Cardiac septum (tissue), 1 donor: Measurements from ENCODE around the gene SFXN4. TPM values are rescaled to one million over a fixed set of nuclear protein-coding genes. Genes with fewer than 3 reads are reported as not detected.
A peak's percentile ranks its signal among the peaks of the same experiment; 100 is the strongest.
"Not testable (repeated sequence)": the region's sequence is repeated elsewhere in the genome, so short reads cannot be mapped to it uniquely, and the experiment has no call there.

Source experiments
- DNase-seq: peaks from one replicate; pipeline ENCODE4 v3.0.0-alpha.2; 2020; ENCODE audit warnings: low spot score
- intact Hi-C: fragments of 100-400 bp; cut with DNase I; formaldehyde crosslinking; loops from one replicate; pipeline ENCODE4 v1.14.0; 2022
- total RNA-seq: library from RNA; stranded (reverse); fragmentation: NEBNext Ultra II Directional; extraction: Animal tissue kit (Norgen Biotek cat#: 25700); gene quantifications from one replicate; pipeline ENCODE4 v1.2.1, GENCODE V29; 2021
- donor health status: DM: no; HTN: no; CAD: no.

Gene SFXN4
- total RNA-seq, 1 donor from 2014 or later: 44.0 TPM

- intact Hi-C loops: no loop called here
- no peak for DNase-seq
Observed at GRCh38 chr10:119118231-119118630, 47.3 kb downstream of the SFXN4 start.

DNA sequence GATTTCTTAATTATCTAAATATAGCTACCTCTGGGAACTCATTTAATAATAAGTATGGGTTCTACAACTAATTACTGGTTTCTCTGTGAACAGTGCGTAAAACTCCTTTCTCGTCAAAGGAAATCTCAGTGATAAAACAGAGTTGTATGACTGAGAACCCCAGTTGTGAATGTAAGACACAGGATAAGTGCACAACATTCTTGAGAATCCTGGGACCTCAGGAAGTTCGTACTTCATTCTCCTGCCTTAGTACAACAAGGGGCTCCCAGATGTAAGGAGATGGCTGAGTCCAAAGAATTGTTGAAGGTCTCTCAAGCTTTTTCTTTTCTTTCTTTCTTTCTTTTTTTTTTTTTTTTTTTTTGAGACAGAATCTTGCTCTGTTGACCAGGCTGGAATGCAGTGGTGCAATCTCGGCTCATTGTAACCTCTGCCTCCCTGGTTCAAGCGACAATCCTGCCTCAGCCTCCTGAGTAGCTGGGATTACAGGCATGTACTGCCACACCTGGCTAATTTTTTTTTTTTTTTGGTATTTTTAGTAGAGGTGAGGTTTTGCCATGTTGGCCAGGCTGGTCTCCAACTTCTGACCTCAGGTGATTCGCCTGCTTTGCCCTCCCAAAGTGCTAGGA, 49.1 kb downstream of the SFXN4 start:
- intact Hi-C loops: no loop called here
- DNase-seq: no peak

- no peak for DNase-seq
- intact Hi-C loops: no loop called here
Observed at GRCh38 chr10:119115926-119116325, 49.6 kb downstream of the SFXN4 start.

DNA sequence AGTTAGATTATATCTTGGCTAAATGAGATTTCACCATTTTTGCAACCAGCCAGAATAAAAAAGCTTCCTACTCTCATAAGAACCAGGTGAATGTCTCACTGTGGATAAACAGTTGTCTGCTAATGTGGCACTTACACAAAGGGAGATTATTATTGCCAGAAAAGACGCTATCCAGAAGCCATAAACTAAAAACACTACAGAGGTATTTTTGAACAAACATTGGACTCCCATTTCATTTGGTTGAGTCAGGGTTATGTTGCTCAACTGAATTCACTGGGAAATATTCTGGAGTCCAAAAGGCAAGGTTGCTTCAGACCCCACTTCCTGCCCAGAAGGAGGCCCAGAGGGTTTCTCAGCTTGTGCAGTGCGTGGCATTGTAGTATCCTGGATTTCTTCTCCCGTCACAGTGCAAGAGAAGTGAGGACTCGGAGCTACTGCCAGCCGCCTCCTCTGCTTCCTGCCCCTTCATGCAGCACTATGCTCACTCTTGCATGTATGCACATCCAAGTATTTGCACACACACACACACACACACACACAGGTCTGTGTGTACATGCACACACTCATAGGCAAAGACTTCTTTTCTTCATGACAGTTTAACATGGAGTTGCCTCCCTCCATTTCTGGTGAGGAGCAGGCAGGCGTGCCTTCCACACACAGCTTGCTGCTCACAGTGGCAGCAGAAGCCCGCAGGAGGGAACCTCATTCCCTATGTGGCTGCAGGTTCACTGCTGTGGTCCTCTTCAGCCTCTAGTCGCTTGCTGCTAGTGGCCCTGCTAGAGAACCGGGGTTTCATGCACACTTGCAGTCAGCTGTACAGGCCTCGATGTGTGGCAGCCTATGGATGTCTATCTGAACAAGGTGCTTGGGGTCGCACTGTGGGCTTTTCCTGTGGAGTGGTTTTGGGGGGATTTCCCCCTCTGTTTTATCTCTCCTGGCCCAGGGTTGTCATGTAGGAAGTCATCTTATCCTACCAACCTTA, 51.5 kb downstream of the SFXN4 start:
- intact Hi-C loops: no loop called here
- no peak for DNase-seq

GRCh38 chr10:119112056-119112455, 53.5 kb downstream of the SFXN4 start:
- no peak for DNase-seq
- intact Hi-C loops: no loop called here

GRCh38 chr10:119107771-119108170, 57.7 kb downstream of the SFXN4 start:
- DNase-seq, intact Hi-C loops: not testable (repeated sequence)

DNA sequence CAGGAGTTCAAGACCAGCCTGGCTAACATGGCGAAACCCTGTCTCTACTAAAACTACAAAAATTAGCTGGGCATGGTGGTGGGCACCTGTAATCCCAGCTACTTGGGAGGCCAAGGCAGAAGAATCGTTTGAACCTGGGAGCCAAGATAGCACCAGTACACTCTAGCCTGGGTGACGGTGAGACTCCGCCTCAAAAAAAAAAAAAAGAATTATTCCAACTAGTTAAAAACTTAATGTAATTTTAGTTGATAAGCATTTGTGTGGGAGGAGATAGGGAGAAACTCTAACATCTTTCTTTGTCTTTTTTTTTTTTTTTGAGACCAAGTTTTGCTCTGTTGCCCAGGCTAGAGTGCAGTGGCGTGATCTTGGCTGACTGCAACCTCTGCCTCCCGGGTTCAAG, 58.4 kb downstream of the SFXN4 start:
- DNase-seq, intact Hi-C loops: not testable (repeated sequence)

DNA sequence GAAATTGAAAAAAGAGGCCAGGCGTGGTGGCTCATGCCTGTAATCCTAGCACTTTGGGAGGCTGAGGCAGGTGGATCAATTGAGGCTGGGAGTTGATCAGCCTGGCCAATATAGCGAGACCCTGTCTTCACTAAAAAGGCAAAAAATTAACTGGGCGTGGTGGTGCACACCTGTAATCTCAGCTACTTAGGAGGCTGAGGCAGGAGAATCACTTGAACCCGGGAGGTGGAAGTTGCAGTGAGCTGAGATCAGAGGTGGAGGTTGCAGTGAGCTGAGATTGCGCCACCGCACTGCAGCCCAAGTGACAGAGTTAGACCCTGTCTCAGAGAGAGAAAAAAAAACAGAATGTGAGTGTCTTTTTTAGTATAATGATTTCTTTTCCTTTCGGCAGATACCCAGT, 59.6 kb downstream of the SFXN4 start:
- intact Hi-C loops: loop anchor here (2.0 kb wide), 1 partner anchor 25 kb away; the partner anchor contains the start of gene EIF3A
- DNase-seq: not testable (repeated sequence)

- no peak for DNase-seq
- intact Hi-C loops: loop anchor here (2.0 kb wide), 1 partner anchor 24 kb away; the partner anchor contains the start of gene EIF3A
Observed at GRCh38 chr10:119105155-119105554, 60.4 kb downstream of the SFXN4 start.

GRCh38 chr10:119104654-119105015, 60.9 kb downstream of the SFXN4 start:
- DNase-seq: no peak

DNA sequence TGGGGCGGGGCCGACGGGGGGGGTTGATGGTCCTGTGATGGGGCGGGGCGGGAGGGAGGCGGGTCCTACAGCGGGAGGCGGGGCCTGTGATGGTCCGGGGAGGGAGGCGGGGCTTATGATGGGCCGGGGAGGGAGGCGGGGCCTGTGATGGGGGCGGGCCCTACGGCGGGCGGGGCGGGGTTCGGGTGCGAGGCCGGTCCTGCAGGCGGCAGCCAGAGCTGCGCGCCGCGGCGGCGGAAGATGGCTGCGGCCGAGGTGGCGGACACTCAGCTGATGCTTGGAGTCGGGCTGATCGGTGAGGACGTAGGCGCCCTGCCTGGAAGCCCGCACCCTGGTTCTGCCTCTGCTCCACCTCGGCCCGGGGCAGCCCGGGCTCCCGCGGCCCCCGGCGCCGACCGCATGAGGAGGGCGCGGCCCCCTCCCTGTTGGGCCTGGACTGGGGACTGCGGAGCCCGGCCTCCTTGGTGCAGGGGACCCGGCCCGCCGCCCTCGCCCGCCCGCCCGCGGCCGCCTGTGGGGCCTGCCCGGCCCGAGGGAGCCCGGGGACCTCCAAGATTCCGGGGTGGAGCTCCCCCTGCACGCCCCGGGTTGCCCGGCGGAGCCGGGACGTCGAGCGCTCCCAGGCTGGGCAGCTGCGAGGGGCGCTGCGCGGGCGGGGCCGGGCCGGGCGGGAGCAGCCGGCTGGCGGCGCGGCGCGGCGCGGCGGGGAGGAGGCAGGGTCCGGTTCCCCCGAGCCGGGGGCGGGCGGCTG, 61.4 kb downstream of the SFXN4 start, which contains the start of gene DENND10:
DENND10 (plus strand) TSS at position 211 of the 751 bp plus-strand sequence; CDS start at position 241, 30 bp downstream.
- intact Hi-C loops: loop anchor here (2.0 kb wide), 1 partner anchor 23 kb away; the partner anchor contains the start of gene EIF3A
- DNase-seq: peak; percentile 96

More at GRCh38 chr10:119104654-119105015, 60.9 kb downstream of the SFXN4 start:
- intact Hi-C loops: loop anchor here (2.0 kb wide), 1 partner anchor 24 kb away; the partner anchor contains the start of gene EIF3A

GRCh38 chr10:119103241-119103902, 62.1 kb downstream of the SFXN4 start:
- intact Hi-C loops: no loop called here
- DNase-seq: no peak

DNA sequence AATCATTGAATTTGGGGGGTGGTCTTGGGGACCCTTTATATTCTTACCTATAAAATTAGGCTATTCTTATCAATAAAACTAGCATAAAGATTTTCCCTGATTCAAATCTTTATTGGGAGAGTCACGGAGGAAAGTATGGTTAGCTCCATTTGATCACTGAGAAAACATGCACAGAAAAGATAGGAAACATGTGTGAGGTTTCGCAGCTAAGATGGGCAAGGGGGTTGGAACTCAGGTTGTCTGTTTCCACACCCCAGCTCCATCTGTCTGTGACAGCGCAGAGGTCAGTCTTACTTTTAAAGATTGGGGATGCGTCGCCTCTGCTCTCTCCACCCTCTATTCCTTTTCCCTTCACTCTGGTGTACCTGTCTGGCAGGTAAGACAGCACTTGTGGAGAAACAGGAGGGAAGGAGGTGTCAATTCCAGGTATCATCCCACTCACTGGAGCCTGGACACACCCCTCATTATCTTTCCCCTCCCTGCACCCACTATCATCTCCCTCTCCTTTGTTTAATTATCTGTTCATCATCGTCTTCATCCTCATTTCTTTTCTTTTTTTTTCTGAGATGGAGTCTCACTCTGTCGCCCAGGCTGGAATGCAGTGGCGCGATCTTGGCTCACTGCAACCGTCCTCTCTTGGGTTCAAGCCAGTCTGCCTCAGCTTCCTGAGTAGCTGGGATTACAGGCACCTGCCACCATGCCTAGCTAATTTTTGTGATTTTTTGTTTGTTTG, 64.0 kb downstream of the SFXN4 start:
- intact Hi-C loops: no loop called here
- no peak for DNase-seq

- intact Hi-C loops: no loop called here
Observed at GRCh38 chr10:119100434-119101238, 64.9 kb downstream of the SFXN4 start.

GRCh38 chr10:119098576-119098975, 66.9 kb downstream of the SFXN4 start:
- intact Hi-C loops: no loop called here
- no peak for DNase-seq

More at GRCh38 chr10:119100434-119101238, 64.9 kb downstream of the SFXN4 start:
- no peak for DNase-seq

DNA sequence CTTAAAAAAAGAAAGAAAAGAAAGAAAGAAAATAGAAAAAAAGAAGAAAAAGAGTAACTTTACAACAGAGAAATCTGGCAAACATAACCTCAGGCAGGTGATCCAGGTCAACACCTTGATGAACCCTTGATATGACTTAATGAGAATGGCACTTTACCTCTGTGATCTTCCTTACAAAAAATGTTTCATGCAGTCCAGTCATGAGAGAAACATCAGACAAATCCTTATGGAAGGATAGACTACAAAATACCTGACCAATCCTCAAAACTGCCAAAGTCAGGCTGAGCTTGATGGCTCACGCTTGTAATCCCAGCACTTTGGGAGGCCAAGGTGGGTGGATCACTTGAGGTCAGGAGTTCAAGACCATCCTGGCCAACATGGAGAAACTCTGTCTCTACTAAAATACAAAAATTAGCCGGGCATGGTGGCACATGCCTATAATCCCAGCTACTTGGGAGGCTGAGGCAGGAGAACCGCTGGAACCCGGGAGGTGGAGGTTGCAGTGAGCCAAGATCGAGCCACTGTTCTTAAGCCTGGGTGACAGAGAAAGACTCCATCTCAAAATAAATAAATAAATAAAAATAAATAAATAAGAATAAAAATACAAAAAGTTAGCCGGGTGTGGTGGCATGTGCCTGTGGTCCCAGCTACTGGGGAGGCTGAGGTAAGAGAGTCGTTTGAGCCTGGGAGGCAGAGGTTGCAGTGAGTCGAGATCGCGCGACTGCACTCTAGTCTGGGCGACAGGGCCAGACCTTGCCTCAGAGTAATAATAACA, 68.7 kb downstream of the SFXN4 start:
- DNase-seq, intact Hi-C loops: not testable (repeated sequence)

DNA sequence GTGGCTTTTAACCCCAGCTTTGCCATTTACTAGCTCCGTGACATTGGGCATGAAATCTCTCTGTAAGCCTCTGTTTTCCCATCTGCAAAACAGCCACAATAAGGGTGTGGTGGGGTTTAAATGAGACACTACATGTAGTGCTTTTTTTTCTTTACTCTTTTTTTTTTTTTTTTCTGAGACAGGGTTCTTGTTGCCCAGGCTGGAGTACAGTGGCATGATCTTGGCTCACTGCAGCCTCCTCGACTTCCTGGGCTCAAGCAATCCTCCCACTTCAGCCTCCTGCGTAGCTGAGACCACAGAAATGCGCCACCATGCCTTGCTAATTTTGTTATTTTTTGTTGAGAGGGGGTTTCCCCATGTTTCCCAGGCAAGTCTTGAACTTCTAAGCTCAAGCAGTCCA, 69.9 kb downstream of the SFXN4 start:
- intact Hi-C loops: no loop called here
- no peak for DNase-seq
